Nephron progenitor cell (in vitro differentiated cells): ENCODE measurements around the gene TMTC1.

Experiments used
- DNase-seq: peaks from one replicate; pipeline ENCODE4 v3.0.0; 2021
- H3K27ac Mint-ChIP-seq: 2 replicates; pipeline ENCODE4 v1.8.0; 2021; ENCODE audit warnings: mild to moderate bottlenecking, moderate library complexity, mixed read lengths
- H3K27me3 Mint-ChIP-seq: 2 replicates; pipeline ENCODE4 v1.8.0; 2021; ENCODE audit warnings: mild to moderate bottlenecking, low read depth, mixed read lengths; ENCODE audit not compliant: poor library complexity
- H3K36me3 Mint-ChIP-seq: 2 replicates; pipeline ENCODE4 v1.8.0; 2021; ENCODE audit warnings: low read depth, mixed read lengths
- H3K4me1 Mint-ChIP-seq: 2 replicates; pipeline ENCODE4 v1.8.0; 2021; ENCODE audit warnings: mixed read lengths
- H3K4me3 Mint-ChIP-seq: 2 replicates; pipeline ENCODE4 v1.8.0; 2021; ENCODE audit warnings: mild to moderate bottlenecking, moderate library complexity, mixed read lengths
- H3K9me3 Mint-ChIP-seq: 2 replicates; pipeline ENCODE4 v1.8.0; 2021; ENCODE audit warnings: mild to moderate bottlenecking, moderate library complexity, mixed read lengths
- TF ChIP-seq, protein P1 (sequence below): fragments of 200-600 bp; sonication (generic); IDR thresholded peaks from 2 replicates; pipeline ENCODE4 v1.5.0; 2021; ENCODE audit warnings: antibody characterized with exemption

Gene TMTC1

DNA sequence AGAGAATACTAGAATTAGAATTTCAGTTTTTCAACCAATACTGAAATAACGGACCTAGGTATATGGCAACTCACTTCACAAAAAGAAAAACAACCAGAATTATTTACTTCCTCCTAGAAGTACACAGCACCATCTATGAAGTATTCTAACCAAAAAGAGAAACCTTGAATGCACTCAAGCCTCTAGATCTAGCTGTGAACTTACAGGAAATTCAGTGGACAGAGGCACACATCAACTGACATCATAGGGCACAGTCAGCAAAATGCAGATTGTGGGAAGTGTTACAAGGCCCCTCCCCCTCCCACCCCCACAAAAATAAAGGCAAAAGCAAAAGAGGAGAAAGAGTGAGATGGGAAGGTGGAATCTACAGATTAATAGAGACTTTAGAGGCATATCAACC, 102.4 kb downstream of the TMTC1 start:
- no peak overlapping the region for H3K27ac Mint-ChIP-seq
- H3K4me3 Mint-ChIP-seq, result no peak overlapping the region
- H3K4me1 Mint-ChIP-seq, result peaks cover 6% of the 10 kb centered on the region
- H3K9me3 Mint-ChIP-seq, result no peaks in the 10 kb centered on the region
- TF ChIP-seq, protein P1, sequence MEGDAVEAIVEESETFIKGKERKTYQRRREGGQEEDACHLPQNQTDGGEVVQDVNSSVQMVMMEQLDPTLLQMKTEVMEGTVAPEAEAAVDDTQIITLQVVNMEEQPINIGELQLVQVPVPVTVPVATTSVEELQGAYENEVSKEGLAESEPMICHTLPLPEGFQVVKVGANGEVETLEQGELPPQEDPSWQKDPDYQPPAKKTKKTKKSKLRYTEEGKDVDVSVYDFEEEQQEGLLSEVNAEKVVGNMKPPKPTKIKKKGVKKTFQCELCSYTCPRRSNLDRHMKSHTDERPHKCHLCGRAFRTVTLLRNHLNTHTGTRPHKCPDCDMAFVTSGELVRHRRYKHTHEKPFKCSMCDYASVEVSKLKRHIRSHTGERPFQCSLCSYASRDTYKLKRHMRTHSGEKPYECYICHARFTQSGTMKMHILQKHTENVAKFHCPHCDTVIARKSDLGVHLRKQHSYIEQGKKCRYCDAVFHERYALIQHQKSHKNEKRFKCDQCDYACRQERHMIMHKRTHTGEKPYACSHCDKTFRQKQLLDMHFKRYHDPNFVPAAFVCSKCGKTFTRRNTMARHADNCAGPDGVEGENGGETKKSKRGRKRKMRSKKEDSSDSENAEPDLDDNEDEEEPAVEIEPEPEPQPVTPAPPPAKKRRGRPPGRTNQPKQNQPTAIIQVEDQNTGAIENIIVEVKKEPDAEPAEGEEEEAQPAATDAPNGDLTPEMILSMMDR, result no peak
- no peaks in the 10 kb centered on the region for H3K27me3 Mint-ChIP-seq
- no peak for DNase-seq
- H3K36me3 Mint-ChIP-seq, result no peaks in the 10 kb centered on the region

DNA sequence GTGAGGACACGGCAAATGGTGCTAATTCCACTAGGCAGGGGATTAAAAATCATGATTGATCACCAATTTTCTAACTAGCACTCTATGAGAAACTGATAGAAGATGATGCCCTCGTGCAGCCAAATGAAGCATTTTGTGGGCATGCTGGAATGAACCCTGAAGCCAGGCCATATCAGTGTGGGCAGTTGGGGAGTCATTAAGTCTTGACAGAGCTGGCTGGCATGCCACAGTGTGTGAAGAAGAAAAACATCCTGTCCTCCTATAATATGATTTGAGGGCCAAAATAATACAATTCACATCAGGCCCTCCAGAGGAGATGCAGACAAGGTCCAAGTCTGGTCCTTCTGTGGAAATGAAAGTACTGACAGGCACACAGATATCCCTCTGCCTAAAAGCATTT, 107.1 kb downstream of the TMTC1 start:
- Mint-ChIP-seq H3K4me3 (no peak overlapping the region), H3K36me3 (no peaks in the 10 kb centered on the region), H3K27me3 (no peaks in the 10 kb centered on the region), H3K27ac (no peak overlapping the region), H3K4me1 (peaks cover 24% of the 10 kb centered on the region), H3K9me3 (no peaks in the 10 kb centered on the region)
- no peak for DNase-seq
- TF ChIP-seq, protein P1, result no peak

DNA sequence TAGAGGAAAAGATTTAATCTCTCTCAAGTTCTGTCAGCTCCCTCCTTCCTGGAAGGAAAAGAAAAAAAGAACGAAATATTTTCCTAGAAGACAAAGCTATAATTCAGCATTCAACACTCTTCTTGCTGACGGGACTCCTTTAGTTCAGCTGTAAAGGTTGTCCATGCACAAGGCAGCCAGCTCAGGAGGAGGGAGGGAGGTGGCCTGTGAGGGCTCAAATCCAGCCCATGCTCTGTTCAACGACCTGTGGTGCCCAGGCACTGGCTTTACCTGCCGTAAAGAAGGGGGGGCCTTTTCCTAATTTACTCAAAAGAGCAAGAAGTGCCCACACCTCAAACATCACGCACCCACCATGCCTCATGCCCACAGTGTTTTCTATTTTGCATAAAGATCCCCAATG, 109.3 kb downstream of the TMTC1 start:
- TF ChIP-seq, protein P1, result no peak
- Mint-ChIP-seq H3K27me3 (no peaks in the 10 kb centered on the region), H3K9me3 (no peaks in the 10 kb centered on the region), H3K4me1 (peaks cover 28% of the 10 kb centered on the region), H3K27ac (no peak overlapping the region), H3K36me3 (no peaks in the 10 kb centered on the region), H3K4me3 (no peak overlapping the region)
- DNase-seq, result no peak

DNA sequence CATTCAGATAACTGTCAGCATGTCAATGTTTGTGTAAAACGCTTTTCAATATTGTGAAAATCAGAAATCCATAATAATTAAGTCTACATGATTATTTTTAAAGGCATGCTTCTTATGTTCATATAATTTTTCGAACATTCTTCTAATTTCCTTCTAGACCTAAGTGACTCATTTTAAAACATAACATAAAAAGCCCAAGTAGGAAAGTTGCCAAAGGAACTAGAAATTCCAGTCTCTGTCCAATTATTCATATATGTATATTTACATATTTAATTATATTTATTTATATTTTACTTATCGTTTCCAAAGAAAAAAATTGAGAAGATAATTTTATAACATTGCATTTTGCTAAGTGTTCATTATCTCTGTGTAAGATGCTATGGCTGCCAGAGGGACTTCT, 110.4 kb downstream of the TMTC1 start:
- H3K4me3 Mint-ChIP-seq, result no peak overlapping the region
- no peaks in the 10 kb centered on the region for H3K9me3 Mint-ChIP-seq
- DNase-seq, result no peak
- no peaks in the 10 kb centered on the region for H3K36me3 Mint-ChIP-seq
- TF ChIP-seq, protein P1, result no peak
- H3K4me1 Mint-ChIP-seq, result peaks cover 28% of the 10 kb centered on the region
- no peak overlapping the region for H3K27ac Mint-ChIP-seq
- no peaks in the 10 kb centered on the region for H3K27me3 Mint-ChIP-seq

DNA sequence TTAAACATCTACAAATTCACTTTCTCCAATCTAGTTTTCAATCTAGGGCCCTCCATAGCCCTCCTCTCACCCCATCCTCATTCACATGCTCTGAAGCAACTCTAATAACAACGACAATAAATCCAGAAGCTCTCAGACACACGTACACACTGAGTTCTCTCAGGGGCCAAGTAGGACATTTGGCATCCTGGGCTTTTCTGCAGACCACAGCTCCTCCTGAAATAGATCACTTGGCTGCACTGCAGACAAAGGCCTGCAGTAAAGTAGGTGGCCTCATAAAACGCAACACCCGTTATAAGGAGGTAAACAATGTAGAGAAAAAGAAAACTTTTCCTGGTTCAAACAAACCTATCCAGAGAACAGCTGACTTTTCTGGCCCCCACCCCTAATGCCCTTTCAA, 111.2 kb downstream of the TMTC1 start:
- no peak for DNase-seq

DNA sequence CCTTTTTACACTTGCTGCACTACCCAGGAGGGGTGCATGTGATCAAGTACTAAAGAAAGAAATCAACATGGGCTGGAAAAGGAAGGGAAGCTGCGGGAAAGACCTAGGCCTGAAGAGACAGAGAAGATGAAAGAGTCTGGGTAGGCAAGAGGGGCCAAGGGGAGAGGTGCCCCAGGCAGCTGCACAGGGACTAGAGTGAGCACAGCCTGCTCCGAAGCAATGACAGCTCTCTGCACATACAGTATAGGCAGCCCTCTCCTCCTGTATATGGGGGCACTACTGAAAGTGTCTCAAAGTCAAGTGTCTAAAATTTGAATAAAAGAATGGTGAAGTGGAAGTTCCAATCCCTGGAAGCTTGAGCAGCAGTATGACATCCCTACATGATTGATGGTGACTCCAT, 112.0 kb downstream of the TMTC1 start:
- no peaks in the 10 kb centered on the region for H3K36me3 Mint-ChIP-seq
- no peaks in the 10 kb centered on the region for H3K27me3 Mint-ChIP-seq
- H3K9me3 Mint-ChIP-seq, result no peaks in the 10 kb centered on the region
- H3K4me3 Mint-ChIP-seq, result no peak overlapping the region
- peaks cover 30% of the 10 kb centered on the region for H3K4me1 Mint-ChIP-seq
- DNase-seq, result no peak
- H3K27ac Mint-ChIP-seq, result no peak overlapping the region
- TF ChIP-seq, protein P1, result no peak

More for the DNA sequence above, 111.2 kb downstream of the TMTC1 start:
- peaks cover 32% of the 10 kb centered on the region for H3K4me1 Mint-ChIP-seq
- no peaks in the 10 kb centered on the region for H3K9me3 Mint-ChIP-seq
- H3K36me3 Mint-ChIP-seq, result no peaks in the 10 kb centered on the region
- no peaks in the 10 kb centered on the region for H3K27me3 Mint-ChIP-seq
- H3K4me3 Mint-ChIP-seq, result no peak overlapping the region
- TF ChIP-seq, protein P1, result no peak
- peak overlapping the region; percentile 96 for H3K27ac Mint-ChIP-seq
